GM18867 (cell line): Measurements from ENCODE around the gene CBY1.
A peak's percentile ranks its signal among the peaks of the same experiment; 100 is the strongest.

Source experiments
- ATAC-seq: cut with Tn5 transposase; IDR thresholded peaks from one replicate; pipeline ENCODE4 v1.9.1; 2021; ENCODE audit warnings: mild to moderate bottlenecking, moderate library complexity; ENCODE audit not compliant: unreplicated experiment

The CBY1 gene

DNA sequence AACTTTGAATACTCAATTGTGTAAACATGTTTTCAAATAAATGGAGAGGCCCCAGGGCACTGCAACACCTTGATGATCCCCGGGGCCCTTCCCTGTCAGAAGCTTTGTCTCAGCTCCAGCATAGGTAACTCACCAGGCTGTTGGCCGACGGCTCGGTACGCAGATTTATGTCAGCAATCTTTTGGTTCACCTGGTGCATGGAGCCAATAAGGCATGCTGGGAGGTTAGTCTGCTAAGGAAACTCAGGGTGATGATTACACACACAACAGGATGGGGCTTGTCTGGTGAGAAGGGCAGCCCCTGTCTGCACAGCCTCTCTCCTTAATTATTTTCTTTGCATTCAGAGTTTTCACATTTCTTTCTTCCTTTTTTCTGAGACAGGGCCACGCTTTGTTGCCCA is 11.0 kb upstream of the CBY1 start:
- ATAC-seq: no peak

DNA sequence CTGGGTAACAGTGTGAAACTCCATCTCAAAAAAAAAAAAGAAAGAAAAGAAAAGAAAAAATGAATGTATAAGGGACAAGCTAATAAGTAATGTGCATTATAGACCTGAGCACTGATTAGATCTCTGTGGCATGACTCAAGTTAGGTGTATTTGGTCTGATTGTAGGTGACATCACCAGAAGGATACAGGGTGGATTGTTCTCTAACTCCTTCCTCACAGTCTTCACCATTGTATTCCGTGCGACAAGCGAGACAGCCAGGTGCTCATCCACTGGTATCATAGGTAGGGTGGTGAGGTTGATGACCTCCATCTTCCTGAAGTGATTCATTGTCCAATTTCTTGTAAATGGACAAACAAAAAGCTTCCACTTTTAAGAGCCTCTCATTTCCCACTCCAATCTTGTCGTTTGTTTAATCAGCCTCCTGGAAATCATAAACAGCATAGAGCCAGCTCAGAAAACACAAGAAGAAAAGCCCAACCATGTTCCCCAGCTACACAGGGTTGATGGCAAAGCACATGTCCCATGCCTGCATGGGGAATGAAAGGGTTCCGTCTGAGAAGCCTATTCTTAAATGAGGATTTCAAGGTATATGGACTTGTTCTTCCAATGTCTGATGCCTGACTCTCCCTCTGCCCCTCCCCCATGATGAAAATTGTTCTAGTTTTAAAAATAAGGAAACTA is 6.5 kb upstream of the CBY1 start:
- ATAC-seq: no peak

DNA sequence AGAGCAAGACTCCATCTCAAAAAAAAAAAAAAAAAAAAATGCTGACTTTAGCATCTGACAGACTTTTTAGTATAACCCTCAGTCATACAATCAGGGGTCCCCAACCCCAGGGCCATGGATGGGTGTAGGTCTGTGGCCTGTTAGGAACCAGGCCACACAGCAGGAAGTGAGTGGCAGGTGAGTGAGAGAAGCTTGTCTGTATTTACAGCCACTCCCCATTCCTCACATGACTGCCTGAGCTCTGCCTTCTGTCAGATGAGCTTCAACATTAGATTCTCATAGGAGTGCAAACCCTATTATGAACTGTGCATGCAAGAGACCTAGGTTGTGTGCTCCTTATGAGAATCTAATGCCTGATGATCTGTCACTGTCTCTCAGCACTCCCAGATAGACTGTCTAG is 3.6 kb upstream of the CBY1 start:
- ATAC-seq: no peak

DNA sequence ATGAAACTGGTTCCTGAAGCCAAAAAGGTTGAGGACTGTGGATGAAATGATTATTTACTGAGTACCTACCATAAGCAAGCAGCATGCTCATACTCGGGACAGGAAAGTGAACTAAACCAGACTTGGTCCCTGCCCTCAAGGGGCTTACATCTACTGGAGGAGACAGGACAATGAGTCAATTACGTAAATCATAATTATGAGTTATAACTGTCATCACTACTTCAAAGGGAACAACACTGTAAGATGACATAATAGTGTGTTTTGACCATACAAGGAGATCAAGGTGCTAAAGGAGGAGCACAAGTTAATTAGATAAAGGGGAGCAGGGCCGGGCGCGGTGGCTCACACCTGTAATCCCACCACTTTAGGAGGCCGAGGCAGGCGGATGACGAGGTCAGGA is 2.7 kb upstream of the CBY1 start:
- no peak for ATAC-seq

DNA sequence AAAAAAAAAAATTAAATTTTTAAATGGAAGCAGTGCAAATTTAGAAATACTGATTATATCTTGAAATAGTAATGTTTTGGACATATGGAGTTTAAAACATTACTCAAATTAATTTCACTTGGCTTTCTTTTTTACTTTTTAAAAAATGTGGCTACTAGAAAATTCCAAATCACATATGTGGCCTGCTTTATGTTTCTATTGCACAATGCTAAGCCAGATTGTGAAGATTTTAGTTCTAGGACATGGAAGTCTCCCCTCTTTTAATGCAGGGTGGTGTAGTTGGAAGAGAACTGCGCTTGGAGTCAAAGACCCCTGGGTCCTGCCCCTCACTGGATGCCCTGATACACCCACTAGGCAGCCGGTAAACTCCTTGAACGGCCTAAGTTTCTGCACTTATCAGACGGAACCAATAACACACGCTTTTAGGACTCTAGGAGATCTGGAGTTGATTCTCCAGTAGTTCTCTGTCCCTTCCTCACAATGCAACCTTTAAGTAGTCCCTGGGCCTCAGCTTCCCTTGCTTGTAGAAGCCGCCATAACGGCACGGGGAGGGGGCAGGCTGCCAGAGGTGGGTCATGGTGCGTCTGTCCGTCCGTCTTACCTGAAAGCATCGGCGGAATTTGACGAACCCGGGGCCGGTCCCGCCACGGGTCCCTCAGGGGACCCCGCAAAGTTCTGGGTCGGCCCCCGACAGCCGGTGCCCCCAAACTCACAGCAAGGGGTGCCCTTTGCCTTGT is 751 bp upstream of the CBY1 start:
- no peak for ATAC-seq

DNA sequence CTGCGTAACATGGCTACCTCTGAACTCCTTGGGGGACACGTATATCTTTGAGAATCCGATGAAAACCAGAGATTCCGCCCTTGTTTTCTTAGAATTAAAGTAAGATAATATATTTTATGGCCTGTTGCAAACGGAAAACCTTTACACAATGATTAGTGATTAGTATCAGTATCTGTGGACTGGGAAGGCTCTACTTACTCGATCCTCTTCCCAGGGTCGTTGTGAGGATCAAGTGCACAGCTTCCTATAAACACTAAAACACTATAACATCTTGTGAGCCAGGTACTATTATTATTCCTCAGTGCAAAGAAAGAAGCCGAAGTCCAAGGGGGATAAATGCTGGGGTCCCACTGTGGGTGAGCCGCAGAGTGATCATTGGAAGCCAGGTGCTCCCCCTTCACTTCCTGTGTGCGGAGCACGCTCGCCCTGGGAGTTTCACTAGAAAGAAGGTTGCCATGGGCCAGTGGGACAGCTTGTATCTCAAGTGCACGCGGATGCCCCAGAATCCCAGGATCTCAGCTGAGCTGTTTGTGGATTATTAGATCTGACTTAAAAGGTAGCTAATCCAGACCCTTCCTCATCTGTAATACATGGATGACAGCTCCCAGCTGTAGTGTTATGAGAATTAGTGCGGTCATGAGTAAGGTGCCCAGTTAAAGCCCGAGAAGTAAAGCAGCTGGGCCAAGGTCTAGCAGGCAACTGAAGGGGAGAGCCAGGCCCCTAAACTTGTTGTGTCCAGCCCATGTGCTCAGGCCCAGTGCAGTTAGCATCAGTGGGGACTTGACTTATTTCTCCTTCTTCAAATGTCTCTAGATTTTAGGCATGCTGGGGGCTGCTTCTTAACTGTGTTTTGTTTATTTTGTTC is 839 bp downstream of the CBY1 start:
- ATAC-seq: peak; percentile 35

DNA sequence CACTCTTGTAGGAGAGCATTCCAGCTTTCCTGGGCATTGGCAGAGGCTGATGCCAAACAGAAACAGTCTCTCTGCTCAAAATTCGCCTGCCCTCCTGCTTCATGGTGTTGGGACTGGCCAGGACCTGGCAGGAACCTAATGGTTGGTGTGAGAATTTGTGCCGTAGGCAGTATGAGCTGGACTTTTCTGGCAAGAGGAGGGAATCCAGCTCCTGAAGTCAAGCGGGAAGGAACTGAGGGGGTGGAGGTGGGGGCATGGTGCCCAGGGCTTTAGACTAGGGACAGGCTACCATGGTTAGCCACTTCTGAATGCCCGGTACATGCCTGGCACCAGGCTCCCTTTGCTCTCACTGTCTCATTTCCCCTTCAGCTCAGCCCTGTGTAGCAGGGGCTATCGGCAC is 18.4 kb downstream of the CBY1 start:
- no peak for ATAC-seq

DNA sequence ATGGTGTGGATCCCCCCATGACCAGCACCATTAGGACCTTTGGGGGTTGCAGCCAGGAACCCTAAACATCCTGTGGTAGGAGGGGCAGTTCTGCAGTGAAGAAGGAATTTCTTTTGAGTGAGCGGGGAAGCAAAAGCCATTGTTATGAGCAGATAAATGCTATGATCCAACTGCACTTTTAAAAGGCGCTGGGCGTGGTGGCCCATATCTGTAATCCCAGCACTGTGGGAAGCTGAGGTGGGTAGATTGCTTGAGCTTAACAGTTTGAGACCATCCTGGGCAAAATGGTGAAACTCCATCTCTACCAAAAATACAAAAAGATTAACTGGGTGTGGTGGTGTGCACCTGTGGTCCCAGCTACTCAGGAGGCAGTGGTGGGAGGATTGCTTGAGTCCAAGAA is 19.4 kb downstream of the CBY1 start:
- ATAC-seq: no peak

DNA sequence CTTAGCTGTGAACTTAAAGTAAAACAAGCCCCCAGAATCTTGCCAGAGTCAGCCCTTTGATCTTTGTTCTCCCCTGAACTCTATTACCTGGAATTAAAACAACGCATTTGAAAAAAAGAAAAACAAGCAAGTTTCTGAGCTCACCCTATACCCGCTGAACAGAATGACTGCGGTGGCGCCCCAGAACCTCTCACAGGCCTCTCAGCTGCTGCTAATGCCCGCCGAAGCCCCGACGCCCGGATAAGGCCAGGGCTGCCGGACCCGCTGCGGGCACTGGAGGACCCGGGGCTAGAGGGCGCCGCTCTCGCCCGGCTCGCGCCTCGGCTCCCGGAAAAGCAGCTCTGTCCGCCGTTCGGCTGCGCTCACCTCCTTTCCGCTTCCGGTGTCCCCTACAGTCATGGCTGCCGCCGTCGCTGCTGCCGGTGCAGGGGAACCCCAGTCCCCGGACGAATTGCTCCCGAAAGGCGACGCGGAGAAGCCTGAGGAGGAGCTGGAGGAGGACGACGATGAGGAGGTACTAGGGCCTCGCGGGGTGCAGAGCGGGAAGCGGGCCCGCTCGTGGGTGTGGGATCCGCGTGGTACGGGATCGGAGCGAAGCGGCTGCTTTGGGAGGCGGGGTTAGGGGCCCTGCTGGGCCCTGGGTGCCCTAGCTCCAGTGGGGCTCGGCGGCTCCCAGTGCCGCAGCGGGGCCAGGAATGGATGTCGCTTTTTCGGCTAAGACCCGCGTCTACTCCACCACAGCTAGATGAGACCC is 25.3 kb downstream of the CBY1 start, which contains the start of gene TOMM22:
Gene TOMM22, plus strand, starts transcription at position 376 of the 754 bp plus-strand sequence. Its CDS starts 22 bp downstream, at position 398.
- peak; percentile 91 for ATAC-seq

DNA sequence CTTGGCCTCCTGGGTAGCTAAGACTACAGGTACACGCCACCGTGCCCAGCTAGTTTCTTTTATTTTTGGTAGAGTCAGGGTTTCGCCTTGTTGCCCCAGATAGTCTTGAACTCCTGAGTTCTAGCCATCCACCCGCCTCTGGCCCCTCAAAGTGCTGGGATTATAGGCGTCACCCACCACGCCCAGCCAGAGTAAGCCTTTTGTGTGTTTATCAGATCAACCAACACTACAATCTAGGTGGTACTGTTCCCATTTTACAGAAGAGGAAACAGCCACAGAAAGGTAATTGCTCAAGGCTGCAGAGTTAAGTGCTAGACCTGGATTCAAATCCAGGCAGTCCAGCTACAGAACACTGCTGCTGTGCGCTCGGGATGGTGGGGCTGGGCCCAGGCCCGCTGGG is 28.5 kb downstream of the CBY1 start:
- ATAC-seq: no peak

DNA sequence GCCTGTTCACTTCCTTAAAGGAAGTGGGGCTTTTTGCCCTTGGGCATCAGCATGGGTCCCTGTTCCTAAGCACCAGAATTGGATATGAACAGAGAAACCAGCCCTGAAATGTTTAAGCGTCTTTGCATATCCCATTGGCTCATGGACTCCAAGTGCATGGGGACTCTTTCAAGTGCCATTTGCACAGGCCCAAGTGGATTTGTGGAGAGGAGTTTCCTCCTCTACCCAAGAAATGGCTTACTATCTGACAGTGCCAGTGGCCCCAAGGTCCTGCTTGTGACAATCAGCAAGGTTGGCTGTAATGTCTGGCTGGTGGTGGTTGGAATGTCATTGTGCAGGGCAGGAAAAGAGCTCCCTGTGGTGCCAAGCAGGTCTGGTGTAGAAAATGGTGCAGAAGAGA is 29.3 kb downstream of the CBY1 start:
- ATAC-seq: no peak

DNA sequence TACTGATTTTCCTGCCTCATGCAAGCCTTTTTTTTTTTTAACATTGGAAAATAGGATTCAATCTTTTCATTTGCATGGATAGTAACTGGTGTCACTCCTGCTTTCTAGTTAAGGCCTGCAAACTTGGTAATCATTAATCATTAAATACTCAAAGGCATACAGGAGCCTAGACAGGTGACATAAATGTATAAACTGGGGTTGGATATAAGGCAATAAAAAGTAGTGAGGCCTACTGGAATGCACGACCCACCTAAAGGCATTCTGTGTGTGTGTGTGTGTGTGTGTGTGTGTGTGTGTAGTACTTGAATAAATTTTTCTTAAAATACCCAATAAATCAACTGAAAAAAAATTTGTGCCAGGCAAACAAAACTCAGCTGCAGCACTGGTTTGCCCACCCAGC is 33.2 kb downstream of the CBY1 start:
- ATAC-seq: no peak

DNA sequence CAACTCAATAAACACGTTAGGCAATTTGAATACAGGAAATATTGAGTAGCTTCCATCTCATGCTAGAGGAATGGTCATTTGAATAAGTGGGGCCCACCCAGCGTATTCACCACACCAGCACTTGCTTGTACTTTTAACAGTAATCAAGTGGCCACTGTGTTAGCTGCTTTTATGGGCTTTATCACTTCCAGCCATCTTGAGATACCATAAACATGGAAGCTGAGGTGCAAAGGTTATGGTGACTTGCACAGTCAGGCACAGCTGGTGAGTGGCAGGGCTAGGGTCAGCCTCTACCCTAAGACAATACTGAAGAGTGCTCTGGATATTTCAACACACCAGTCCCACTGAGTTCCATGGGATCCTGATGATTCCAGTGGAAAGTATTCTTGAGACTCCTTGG is 37.6 kb downstream of the CBY1 start:
- ATAC-seq: no peak

DNA sequence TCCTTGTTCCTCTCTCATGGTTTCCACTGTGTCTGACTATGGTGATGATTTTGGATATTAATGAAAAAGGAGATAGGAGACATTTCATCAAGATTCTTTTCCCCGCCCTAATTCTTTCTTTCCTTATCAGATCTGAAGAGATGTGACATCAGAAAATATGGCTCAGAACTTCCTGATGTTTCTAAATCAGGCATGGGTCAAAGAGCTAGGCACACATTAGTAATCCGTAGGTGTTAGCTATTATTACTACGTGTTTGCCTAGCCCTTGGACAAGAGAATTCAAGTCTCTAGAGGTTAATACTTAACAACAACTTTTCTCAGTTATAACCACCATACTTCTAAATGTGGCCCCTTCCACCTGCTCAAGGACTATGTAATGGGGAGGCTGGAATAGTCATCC is 38.5 kb downstream of the CBY1 start:
- ATAC-seq: no peak

DNA sequence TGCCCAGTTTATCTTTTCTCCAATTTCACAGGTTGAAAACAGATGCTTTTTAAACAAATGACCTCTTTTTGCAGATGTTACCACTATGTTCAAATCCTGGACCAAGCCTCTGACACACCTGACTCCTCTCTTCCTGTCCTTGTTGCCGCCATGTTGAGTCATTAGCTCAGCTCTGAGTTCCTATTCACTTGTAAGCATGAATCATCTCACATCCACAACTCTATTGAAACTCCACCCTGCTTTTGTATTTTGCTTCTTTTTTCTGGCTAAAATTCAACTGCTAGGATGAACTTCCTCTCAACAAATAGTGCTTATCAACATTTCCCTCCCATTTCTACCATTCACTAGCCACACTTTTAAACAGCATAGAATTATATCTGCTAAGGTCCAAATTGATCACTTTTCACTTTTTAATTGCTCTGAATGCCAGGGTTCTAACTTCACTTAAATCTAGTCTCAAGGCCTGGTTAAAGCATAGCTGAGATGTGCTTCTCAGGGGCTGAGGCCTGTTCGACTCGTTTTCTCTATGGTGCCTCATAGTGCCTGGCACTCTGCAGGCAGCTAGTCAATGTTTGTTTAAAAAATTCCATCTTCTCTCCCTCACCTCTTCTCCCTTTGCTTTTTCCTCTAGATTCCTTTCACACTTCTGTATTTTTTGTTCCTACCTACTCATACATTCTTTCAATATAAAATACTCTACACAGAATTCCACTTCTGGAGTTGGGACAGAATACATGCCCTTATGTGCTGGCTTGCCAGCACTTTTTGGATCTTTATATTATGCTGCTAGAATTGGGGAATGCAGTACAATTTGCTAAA is 40.4 kb downstream of the CBY1 start:
- no peak for ATAC-seq

DNA sequence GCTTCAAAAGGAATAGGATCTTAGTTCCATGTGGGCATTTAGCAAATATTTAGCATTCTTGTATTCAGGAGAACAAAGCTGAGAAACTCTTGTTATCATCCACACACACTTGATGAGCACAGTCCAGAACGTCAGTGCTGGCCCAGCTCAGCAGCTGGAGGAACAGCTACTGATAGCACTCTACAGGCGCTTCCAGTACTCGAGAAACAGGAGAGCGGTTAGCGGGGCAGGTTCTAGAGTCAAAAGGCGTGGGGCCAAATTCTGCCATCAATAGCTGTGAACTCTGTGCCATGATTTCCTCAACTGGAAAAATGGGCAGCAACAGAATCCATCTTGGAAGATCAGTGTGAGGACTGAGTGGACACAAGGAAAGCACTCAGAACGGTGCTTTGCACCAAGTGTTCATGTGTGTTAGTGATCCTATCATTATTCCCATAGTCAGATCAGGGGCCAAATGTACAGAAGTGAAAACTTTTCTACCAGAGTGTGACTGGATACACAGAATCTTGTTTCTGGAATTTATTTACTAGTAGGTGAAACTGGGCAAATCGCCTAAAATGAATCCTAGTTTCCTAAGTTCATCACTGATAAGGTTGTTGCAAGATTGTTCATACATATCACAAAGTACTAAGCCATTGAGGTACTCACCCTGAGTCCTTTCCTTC is 41.1 kb downstream of the CBY1 start:
- ATAC-seq: no peak

DNA sequence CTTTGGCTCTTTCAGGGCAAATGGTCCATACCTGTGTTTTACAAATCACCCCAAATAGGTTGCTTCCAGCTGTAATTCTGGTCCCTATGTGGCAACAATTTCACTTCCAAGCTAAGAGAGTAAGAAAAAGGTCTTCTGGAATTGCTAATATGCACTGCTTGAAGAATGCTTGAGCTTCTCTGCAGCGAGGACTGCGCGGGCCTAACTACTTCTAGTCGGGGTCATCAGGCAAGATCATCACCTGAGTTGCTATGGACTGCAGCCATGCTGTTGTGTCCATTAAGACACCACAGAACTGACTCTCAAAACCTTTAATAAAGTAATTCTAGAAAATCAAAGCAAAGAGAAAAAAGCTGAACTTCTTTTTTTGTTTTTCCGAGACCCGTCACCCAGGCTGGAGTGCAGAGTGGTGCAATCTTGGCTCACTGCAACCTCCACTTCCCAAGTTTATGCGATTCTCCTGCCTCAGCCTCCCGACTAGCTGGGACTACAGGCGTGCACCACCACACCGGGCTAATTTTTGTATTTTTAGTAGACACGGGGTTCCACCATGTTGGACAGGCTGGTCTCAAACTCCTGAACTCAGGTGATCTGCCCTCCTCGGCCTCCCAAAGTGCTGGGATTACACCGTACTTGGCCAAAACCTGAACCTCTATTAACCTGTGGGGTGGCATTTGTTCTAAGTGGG is 42.1 kb downstream of the CBY1 start:
- no peak for ATAC-seq

DNA sequence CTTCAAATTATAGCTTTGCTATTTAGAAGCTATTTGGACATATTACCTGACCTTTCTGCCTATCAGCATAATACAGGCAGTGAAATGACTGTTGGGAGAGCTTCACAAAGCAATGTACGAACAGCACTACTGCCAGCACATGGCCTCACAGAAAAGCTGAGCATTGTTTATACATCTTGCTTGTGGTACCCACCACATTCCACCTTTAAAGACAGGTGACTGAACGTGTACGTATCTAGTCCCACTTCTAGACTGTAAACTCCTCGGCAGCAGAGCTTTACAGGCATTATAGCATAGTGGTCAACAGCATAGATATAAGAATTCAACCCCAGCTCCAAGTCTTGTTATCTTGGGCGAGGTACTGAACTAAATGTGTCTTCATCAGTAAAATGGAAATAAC is 42.7 kb downstream of the CBY1 start:
- ATAC-seq: no peak

DNA sequence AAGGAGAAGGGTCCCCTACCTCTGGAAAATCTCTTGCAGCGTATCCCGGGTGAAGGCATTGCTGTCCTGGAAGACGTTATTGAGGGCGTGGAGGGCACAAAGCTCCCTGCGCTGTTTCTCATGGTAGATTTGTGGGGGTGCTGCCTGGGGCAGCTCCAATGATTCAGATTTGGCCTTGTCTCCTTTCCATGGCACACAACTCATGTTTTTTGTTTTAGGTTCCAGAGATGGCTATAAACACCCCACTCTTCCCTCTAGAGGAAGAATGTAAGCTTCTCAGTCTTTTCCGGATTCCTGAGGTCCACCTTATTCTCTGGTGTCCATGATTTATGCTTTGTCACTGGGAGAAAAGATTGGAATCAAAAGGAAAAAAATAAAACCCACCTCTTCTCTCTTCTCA is 43.3 kb downstream of the CBY1 start:
- no peak for ATAC-seq
